Prostate gland (tissue), 2 donors: ENCODE data around the gene ADRM1. TPM values are rescaled to one million over a fixed set of nuclear protein-coding genes. Genes with fewer than 3 reads are reported as not detected.

Experiments
- DNase-seq: peaks from one replicate; pipeline ENCODE4 v3.0.0-alpha.2; 2019; ENCODE audit warnings: low spot score
- H3K27ac ChIP-seq, 2 donors: fragments of 200-600 bp; sonication (generic); 2 replicates each; pipeline ENCODE4 v1.5.1; 2017 to 2019
- H3K27me3 ChIP-seq: fragments of 200-600 bp; sonication (generic); replicated peaks from 2 replicates; pipeline ENCODE4 v1.5.1; 2019; ENCODE audit not compliant: insufficient read depth
- H3K36me3 ChIP-seq, 2 donors: fragments of 200-600 bp; sonication (generic); 1 replicate in 1 of 2; 2 replicates in 1 of 2; pipeline versions ENCODE4 v1.5.1 to v1.8.1; 2017 to 2019
- H3K4me1 ChIP-seq: fragments of 200-600 bp; sonication (generic); replicated peaks from 2 replicates; pipeline ENCODE4 v1.5.1; 2019
- H3K4me3 ChIP-seq, 2 donors: fragments of 200-600 bp; sonication (generic); 2 replicates each; pipeline ENCODE4 v1.5.1; 2017 to 2019
- H3K9me3 ChIP-seq: fragments of 200-600 bp; sonication (generic); 2 replicates; pipeline ENCODE4 v1.5.1; 2017
- POLR2A ChIP-seq: fragments of 450-650 bp; IDR thresholded peaks from one replicate; pipeline ENCODE4 v1.6.1; 2016; ENCODE audit warnings: antibody characterized with exemption, mild to moderate bottlenecking
- POLR2AphosphoS5 ChIP-seq: sonication (generic); formaldehyde crosslinking; IDR thresholded peaks from one replicate; pipeline ENCODE4 v1.6.1; 2017; ENCODE audit warnings: antibody characterized with exemption
- WGBS: methylation state at CpG from one replicate; pipeline ENCODE4 v1.1.5; 2018; 5-methylcytosine and 5-hydroxymethylcytosine counted together
- intact Hi-C: fragments of 100-400 bp; cut with DNase I; formaldehyde crosslinking; loops from one replicate; pipeline ENCODE4 v1.14.2; 2022
- total RNA-seq, 2 donors: library from RNA; depleted of rRNA; stranded (reverse); fragments of >200 nt; gene quantifications; one replicate each; pipeline ENCODE4 v1.1.0, GENCODE V29; 2016
- TF ChIP-seq, protein P1 (sequence below), 4 experiments: fragments of 200-600 bp in 2 of 4; fragments of 450-650 bp in 2 of 4; sonication (generic) in 2 of 4; IDR thresholded peaks; 1 replicate in 3 of 4; 2 replicates in 1 of 4; pipeline ENCODE4 v1.5.1; 2016 to 2019; ENCODE audit warnings: antibody characterized with exemption in 4 of 4, mild to moderate bottlenecking in 2 of 4, moderate library complexity in 2 of 4

The ADRM1 gene
- total RNA-seq, 2 donors from 2014 or later = 149 to 207 TPM

DNA sequence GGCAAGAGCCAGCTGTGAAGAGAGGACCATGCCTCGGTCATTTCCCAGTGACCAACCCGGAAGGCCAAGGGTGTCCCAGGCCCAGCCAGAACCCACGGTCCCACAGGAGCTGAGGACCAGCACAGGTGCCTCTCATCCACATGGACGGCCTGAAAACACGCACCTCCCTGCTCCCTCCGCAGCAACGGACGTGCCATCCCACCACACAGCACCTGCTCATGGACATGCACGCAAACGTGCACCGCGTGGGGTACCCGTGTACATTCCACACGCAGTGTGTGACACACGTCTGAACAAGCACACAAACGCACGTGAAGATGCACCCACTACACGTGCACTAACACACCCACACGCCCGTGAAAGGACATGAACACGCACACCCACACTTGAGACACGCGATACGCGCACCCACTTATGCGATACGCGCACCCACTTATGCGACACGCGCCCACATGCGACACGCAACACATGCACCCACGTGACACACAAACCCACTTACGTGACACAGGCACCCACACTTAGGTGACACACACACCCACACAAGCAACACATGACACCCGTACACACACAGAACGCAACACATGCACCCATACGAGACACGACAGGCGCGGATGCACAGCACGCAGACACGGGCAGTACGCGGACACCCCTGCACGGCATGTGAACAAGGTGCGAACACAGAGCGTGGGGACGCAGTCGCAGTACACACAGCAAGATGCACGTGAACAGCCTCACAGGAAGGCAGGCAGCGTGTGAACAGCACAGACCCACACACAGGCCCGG lies 34.2 kb downstream of the ADRM1 start:
- Histone ChIP-seq H3K27me3 (no peaks in the 10 kb centered on the region), H3K27ac (no peak overlapping the region), H3K36me3 (peaks cover 6 to 7% of the 10 kb centered on the region in 2 donors), H3K4me3 (no peak overlapping the region), H3K4me1 (no peaks in the 10 kb centered on the region), H3K9me3 (no peaks in the 10 kb centered on the region)
- DNase-seq = no peak
- intact Hi-C loops = no loop called here
- TF ChIP-seq, protein P1, sequence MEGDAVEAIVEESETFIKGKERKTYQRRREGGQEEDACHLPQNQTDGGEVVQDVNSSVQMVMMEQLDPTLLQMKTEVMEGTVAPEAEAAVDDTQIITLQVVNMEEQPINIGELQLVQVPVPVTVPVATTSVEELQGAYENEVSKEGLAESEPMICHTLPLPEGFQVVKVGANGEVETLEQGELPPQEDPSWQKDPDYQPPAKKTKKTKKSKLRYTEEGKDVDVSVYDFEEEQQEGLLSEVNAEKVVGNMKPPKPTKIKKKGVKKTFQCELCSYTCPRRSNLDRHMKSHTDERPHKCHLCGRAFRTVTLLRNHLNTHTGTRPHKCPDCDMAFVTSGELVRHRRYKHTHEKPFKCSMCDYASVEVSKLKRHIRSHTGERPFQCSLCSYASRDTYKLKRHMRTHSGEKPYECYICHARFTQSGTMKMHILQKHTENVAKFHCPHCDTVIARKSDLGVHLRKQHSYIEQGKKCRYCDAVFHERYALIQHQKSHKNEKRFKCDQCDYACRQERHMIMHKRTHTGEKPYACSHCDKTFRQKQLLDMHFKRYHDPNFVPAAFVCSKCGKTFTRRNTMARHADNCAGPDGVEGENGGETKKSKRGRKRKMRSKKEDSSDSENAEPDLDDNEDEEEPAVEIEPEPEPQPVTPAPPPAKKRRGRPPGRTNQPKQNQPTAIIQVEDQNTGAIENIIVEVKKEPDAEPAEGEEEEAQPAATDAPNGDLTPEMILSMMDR (IDR thresholded peaks at IDR 0.05) = no peak
- no peak for TF ChIP-seq POLR2A
- no peak for TF ChIP-seq POLR2AphosphoS5
- WGBS = 93% methylated on average over 49 of the region's 53 CpGs

DNA sequence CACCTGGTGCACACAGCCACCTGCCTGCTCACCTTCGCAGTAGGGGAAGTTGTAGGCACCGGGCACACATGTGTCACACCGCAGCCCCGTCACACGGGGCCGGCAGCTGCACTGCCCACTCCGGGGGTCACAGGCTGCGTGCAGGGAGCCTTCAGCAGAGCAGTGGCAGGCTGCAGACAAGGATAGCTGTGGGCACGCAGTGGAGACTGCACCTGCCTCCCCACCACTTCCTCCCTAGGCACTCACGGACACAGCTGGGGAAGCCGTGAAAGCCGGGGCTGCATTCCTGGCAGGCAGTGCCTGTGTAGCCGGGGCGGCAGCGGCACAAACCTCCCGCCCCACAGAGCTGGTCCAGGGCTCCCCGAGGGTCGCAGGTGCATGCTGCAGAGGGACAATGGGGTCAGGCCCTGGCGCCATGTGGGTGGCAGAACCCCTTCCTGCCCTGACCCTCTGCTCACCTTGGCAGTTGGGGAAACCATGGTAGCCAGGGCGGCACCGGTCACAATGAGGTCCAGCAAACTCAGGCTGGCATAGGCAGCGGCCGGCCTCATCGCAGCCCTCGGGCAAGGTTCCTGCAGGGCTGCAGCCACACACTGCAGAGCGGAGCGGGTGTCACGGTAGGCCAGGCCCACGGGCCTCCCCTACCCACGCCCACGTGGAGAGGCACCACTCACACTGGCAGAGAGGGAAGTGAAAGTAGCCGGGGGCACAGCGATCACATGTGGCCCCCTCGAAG lies 34.9 kb downstream of the ADRM1 start:
- no peak for DNase-seq
- peaks cover 6 to 7% of the 10 kb centered on the region in 2 donors for H3K36me3 ChIP-seq
- 92% methylated on average over 29 of the region's 34 CpGs for WGBS
- no peaks in the 10 kb centered on the region for H3K9me3 ChIP-seq
- TF ChIP-seq, protein P1 (IDR thresholded peaks at IDR 0.05) = no peak
- TF ChIP-seq POLR2A (no peak), POLR2AphosphoS5 (no peak)
- no peaks in the 10 kb centered on the region for H3K4me1 ChIP-seq
- intact Hi-C loops = no loop called here
- no peak overlapping the region for H3K27ac ChIP-seq
- H3K27me3 ChIP-seq = no peaks in the 10 kb centered on the region
- no peak overlapping the region for H3K4me3 ChIP-seq

DNA sequence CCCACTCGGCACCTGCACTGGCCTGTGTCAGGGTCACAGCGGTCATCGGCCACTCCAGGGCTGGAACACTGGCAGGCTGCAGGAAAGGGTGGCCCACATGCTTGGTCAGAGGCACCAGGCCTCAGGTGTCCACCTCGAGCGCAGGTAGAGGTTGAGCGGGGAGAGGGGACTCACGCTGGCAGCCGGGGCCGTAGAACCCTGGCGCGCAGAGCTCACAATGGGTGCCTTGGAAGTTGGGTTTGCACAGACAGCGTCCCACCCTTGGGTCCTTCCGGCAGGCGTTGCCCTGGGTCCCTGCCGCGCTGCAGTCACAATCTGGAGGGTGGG lies 35.5 kb downstream of the ADRM1 start:
- H3K27ac ChIP-seq = no peak overlapping the region
- TF ChIP-seq, protein P1 (IDR thresholded peaks at IDR 0.05) = no peak
- TF ChIP-seq POLR2AphosphoS5 (no peak), POLR2A (no peak)
- 96% methylated on average over 16 of the region's 16 CpGs for WGBS
- no peaks in the 10 kb centered on the region for H3K4me1 ChIP-seq
- no peak overlapping the region for H3K4me3 ChIP-seq
- intact Hi-C loops = no loop called here
- no peak for DNase-seq
- H3K27me3 ChIP-seq = no peaks in the 10 kb centered on the region
- H3K36me3 ChIP-seq = peaks cover 2 to 6% of the 10 kb centered on the region in 2 donors
- no peaks in the 10 kb centered on the region for H3K9me3 ChIP-seq

- WGBS = 36% methylated on average over 13 of the region's 14 CpGs
- H3K9me3 ChIP-seq = no peaks in the 10 kb centered on the region
- no peaks in the 10 kb centered on the region for H3K27me3 ChIP-seq
- peaks cover 0 to 6% of the 10 kb centered on the region in 2 donors for H3K36me3 ChIP-seq
- TF ChIP-seq POLR2AphosphoS5 = no peak
- TF ChIP-seq, protein P1 (IDR thresholded peaks at IDR 0.05) = no peak
- TF ChIP-seq POLR2A = no peak
- H3K27ac ChIP-seq = peak overlapping the region in 1 of 2 donors; percentile 59
- H3K4me3 ChIP-seq = no peak overlapping the region
- H3K4me1 ChIP-seq = no peaks in the 10 kb centered on the region
- no peak for DNase-seq
- intact Hi-C loops = no loop called here
Measured at GRCh38 chr20:62339647-62340062, 36.9 kb downstream of the ADRM1 start.
